Stomach smooth muscle (tissue), 2 donors: ENCODE measurements around the gene ADRA2C.

Source experiments
- H3K27ac ChIP-seq: one replicate; pipeline ENCODE4 v1.7.0; 2013; ENCODE audit warnings: mild to moderate bottlenecking, low read length, inconsistent platforms
- H3K27me3 ChIP-seq, 2 donors: one replicate each; pipeline ENCODE4 v1.7.0; 2013; ENCODE audit warnings: low read length in 2 of 2; ENCODE audit not compliant: insufficient read depth in 2 of 2, control insufficient read depth in 1 of 2
- H3K36me3 ChIP-seq, 2 donors: one replicate each; pipeline ENCODE4 v1.7.0; 2013; ENCODE audit warnings: low read length in 2 of 2; ENCODE audit not compliant: control insufficient read depth in 2 of 2, insufficient read depth in 2 of 2
- H3K4me1 ChIP-seq: one replicate; pipeline ENCODE4 v1.7.0; 2013; ENCODE audit warnings: low read length; ENCODE audit not compliant: control insufficient read depth, insufficient read depth
- H3K4me3 ChIP-seq, 2 donors: one replicate each; pipeline ENCODE4 v1.7.0; 2013; ENCODE audit warnings: low read length in 2 of 2
- H3K9ac ChIP-seq, 2 donors: one replicate each; pipeline ENCODE4 v1.7.0; 2013; ENCODE audit warnings: low read length in 2 of 2, mild to moderate bottlenecking in 1 of 2
- H3K9me3 ChIP-seq, 2 donors: one replicate each; pipeline ENCODE4 v1.7.0; 2013; ENCODE audit warnings: low read length in 2 of 2; ENCODE audit not compliant: control insufficient read depth in 2 of 2
- donor health status: healthy.
- donor health status: Pancreatic carcinoma.

ADRA2C gene

GRCh38 chr4:3816256-3816825 lies 50.2 kb downstream of the ADRA2C start:
- no peak overlapping the region for H3K9ac ChIP-seq
- H3K36me3 ChIP-seq = no peaks in the 10 kb centered on the region
- no peaks in the 10 kb centered on the region for H3K4me1 ChIP-seq
- peaks cover 0 to 8% of the 10 kb centered on the region in 2 donors for H3K9me3 ChIP-seq
- no peak overlapping the region for H3K27ac ChIP-seq
- peaks cover 0 to 4% of the 10 kb centered on the region in 2 donors for H3K27me3 ChIP-seq
- H3K4me3 ChIP-seq = no peak overlapping the region

GRCh38 chr4:3816983-3817960 lies 51.1 kb downstream of the ADRA2C start:
- Histone ChIP-seq H3K4me3 (no peak overlapping the region), H3K4me1 (no peaks in the 10 kb centered on the region), H3K9me3 (peaks cover 0 to 8% of the 10 kb centered on the region in 2 donors), H3K36me3 (no peaks in the 10 kb centered on the region), H3K27ac (no peak overlapping the region), H3K9ac (no peak overlapping the region), H3K27me3 (peaks cover 0 to 4% of the 10 kb centered on the region in 2 donors)
